ENCODE results near the gene RBPMS2. TPM values are rescaled to one million over a fixed set of nuclear protein-coding genes. Genes with fewer than 3 reads are reported as not detected.

Gene RBPMS2
- total RNA-seq, 1 donor from 2014 or later, result under 0.01 TPM

- no peak for FAIRE-seq
- DNase-seq (ENCODE audit: low spot score in 2 of 2), result no peak
Observed at GRCh38 chr15:64698823-64699222, 76.6 kb downstream of the RBPMS2 start.

DNA sequence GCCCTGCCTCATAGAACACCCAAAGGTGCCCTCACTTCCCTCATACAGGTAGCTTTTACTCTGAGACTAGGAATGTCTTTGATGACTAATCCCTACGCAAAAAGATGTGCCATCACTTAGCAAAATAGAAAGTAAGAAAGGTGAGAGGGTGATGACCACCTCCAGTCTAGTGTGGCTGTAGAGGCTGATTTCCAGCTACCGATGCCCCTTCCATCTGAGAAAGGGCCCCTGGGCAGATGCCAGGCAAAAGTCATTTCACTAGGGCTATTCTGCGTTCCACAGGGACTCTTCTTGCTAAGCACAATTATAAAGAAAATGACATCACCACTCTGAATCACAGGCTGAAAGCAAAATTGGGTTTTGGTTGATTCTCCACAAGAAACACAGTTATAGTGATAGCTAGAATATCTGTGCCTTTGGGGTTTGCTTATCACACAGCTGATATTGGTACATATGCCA is 77.4 kb downstream of the RBPMS2 start:
- FAIRE-seq (no peak), DNase-seq (ENCODE audit: low spot score in 2 of 2) (no peak)

GRCh38 chr15:64696481-64696880 is 78.9 kb downstream of the RBPMS2 start:
- no peak for DNase-seq (ENCODE audit: low spot score in 2 of 2)
- no peak for FAIRE-seq

- DNase-seq (ENCODE audit: low spot score in 2 of 2) (no peak), FAIRE-seq (no peak)
Observed at GRCh38 chr15:64695561-64695992, 79.8 kb downstream of the RBPMS2 start.

DNA sequence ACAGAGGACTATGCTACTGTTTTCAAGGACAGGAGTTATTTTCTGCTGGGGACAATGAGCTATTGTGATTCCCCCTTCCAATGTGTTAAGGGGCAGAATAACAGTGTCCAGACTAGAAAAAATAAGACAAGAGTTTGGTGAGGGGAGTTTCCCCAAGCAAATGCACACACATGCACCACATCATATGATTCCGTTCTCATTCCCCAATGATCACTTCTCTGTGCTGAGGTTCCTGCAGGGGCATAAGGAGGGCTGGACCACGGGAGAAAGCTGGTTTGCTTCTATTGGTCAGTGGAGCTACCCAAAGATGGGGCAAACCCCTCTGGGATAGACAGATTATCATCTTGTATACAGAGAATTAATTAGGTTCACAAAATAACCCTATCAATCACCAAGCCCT is 80.6 kb downstream of the RBPMS2 start:
- DNase-seq (ENCODE audit: low spot score in 2 of 2) (no peak), FAIRE-seq (no peak)

GRCh38 chr15:64693134-64693533 is 82.3 kb downstream of the RBPMS2 start:
- FAIRE-seq (no peak), DNase-seq (ENCODE audit: low spot score in 2 of 2) (no peak)

GRCh38 chr15:64691896-64692565 is 83.4 kb downstream of the RBPMS2 start:
- no peak for FAIRE-seq
- DNase-seq (ENCODE audit: low spot score in 2 of 2), result no peak

- no peak for FAIRE-seq
- DNase-seq (ENCODE audit: low spot score in 2 of 2), result no peak
Observed at GRCh38 chr15:64690578-64691296, 84.7 kb downstream of the RBPMS2 start.

DNA sequence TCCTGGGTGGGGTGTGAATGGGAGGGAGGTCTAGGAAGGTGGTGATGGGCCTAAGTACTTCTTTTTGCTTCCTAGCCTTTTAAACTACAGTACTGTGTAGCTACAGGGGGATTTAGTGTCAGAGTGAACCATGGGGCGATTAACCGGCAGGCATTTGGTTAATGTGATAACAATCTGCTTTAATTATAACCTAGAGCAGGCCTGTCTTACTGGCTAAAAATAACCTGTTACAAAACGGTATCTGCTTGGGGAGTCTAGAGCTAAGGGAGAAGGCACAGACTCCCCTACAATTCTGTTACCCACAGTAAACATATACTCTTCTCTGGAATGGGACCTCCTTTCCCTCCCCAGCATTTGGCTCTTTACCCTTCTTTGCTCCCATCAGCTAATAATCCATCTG is 85.4 kb downstream of the RBPMS2 start:
- FAIRE-seq (no peak), DNase-seq (ENCODE audit: low spot score in 2 of 2) (no peak)

Small RNA genes lying within 50 kb of the gene (small RNA-seq; reads per million reads assigned to genes)
- gene AC100830.2 (not detected), gene MIR1272 (not detected)

Other genes starting within 250 kb of the RBPMS2 start
- gene PIF1, start 50.1 kb upstream of the RBPMS2 start, total RNA-seq, result 0.82 TPM
- 4.5 TPM for gene PLEKHO2, start 66.3 kb upstream of the RBPMS2 start, total RNA-seq
- 13.9 TPM for gene ANKDD1A, start 136.3 kb upstream of the RBPMS2 start, total RNA-seq
- gene SPG21, start 214.3 kb upstream of the RBPMS2 start, total RNA-seq, result 58.7 TPM